ENCODE measurements around the gene ANXA11. TPM values are rescaled to one million over a fixed set of nuclear protein-coding genes. Genes with fewer than 3 reads are reported as not detected.
A peak's percentile ranks its signal among the peaks of the same experiment; 100 is the strongest.

Gene ANXA11
- total RNA-seq, 1 experiment from 2014 or later, result 181 TPM

DNA sequence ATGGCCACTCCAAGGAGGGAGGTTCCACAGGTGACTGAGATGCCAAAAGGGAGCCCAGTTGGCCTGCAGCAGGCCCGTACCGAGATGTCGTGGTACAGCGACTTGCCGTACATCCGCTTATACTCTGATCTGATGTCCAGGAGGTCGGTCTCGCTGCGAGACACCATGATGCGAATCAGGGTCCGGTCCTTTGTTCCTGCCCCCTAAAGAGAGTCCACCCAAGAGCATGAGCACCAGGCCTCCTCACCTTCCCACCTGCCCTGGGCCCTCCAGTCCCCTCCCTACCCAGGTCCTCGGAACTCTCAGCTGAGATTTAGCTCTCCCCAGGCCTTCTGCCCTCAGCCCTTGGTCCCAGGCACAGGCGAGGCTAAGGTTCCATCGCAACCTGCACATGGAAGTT, 47.8 kb downstream of the ANXA11 start:
- Histone ChIP-seq H4K20me1 (ENCODE audit: insufficient read depth) (no peaks in the 10 kb centered on the region), H3K4me2 (ENCODE audit: low read length) (no peak overlapping the region), H3K9ac (ENCODE audit: low read length) (no peak overlapping the region), H2AFZ (ENCODE audit: low read depth, low read length, poor library complexity, severe bottlenecking) (no peak overlapping the region), H3K9me3 (ENCODE audit: control insufficient read depth in 1 of 2, insufficient read depth in 1 of 2, low read depth in 1 of 2, low read length in 2 of 2) (no peaks in the 10 kb centered on the region), H3K9me2 (ENCODE audit: insufficient read depth) (no peaks in the 10 kb centered on the region), H3K4me1 (ENCODE audit: control insufficient read depth in 1 of 2, insufficient read depth in 2 of 2, low read length in 2 of 2) (peaks cover 30 to 61% of the 10 kb centered on the region in 2 experiments), H3K79me2 (ENCODE audit: insufficient read depth, low read length) (peaks cover 13% of the 10 kb centered on the region; the same call in 1 of the 2 replicates), H3K27me3 (ENCODE audit: insufficient read depth, low read length) (no peaks in the 10 kb centered on the region), H3K27ac (ENCODE audit: low read depth, low read length) (peak overlapping the region; percentile 94), H3K36me3 (ENCODE audit: control insufficient read depth in 1 of 2, insufficient read depth in 2 of 2, low read length in 2 of 2) (peaks cover 13 to 70% of the 10 kb centered on the region in 2 experiments), H3K4me3 (replicated peaks in 1 of 2; ENCODE audit: low read depth in 1 of 2, low read length in 2 of 2) (no peak overlapping the region)
- DNase-seq (ENCODE audit: low read depth, low spot score) (no peak), ATAC-seq (no peak)
- ChIA-PET CTCF (no interaction called here), POLR2A (no interaction called here), RAD21 (ENCODE audit: low non-redundant PET in 1 of 2, low total read pairs in 2 of 2, uncharacterized antibody in 2 of 2, unreplicated experiment in 2 of 2) (no interaction called here)
- no TSS peak for BruUV-seq (replicated peaks)
- intact Hi-C loops (cut with micrococcal nuclease), result no loop called here
- no peak for TF ChIP-seq POLR2A (IDR thresholded peaks at IDR 0.05; ENCODE audit: borderline replicate concordance, extremely low read depth, insufficient read depth, insufficient read length)
- TF ChIP-seq, protein P1, sequence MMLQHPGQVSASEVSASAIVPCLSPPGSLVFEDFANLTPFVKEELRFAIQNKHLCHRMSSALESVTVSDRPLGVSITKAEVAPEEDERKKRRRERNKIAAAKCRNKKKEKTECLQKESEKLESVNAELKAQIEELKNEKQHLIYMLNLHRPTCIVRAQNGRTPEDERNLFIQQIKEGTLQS (IDR thresholded peaks at IDR 0.05), result no peak
- TF ChIP-seq EZH2 (IDR thresholded peaks at IDR 0.05), result no peak
- TF ChIP-seq CBX3 (IDR thresholded peaks at IDR 0.05; ENCODE audit: low read depth), result no peak
- TF ChIP-seq, protein P2, sequence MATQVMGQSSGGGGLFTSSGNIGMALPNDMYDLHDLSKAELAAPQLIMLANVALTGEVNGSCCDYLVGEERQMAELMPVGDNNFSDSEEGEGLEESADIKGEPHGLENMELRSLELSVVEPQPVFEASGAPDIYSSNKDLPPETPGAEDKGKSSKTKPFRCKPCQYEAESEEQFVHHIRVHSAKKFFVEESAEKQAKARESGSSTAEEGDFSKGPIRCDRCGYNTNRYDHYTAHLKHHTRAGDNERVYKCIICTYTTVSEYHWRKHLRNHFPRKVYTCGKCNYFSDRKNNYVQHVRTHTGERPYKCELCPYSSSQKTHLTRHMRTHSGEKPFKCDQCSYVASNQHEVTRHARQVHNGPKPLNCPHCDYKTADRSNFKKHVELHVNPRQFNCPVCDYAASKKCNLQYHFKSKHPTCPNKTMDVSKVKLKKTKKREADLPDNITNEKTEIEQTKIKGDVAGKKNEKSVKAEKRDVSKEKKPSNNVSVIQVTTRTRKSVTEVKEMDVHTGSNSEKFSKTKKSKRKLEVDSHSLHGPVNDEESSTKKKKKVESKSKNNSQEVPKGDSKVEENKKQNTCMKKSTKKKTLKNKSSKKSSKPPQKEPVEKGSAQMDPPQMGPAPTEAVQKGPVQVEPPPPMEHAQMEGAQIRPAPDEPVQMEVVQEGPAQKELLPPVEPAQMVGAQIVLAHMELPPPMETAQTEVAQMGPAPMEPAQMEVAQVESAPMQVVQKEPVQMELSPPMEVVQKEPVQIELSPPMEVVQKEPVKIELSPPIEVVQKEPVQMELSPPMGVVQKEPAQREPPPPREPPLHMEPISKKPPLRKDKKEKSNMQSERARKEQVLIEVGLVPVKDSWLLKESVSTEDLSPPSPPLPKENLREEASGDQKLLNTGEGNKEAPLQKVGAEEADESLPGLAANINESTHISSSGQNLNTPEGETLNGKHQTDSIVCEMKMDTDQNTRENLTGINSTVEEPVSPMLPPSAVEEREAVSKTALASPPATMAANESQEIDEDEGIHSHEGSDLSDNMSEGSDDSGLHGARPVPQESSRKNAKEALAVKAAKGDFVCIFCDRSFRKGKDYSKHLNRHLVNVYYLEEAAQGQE (IDR thresholded peaks at IDR 0.05; ENCODE audit: low read depth), result no peak
- no peak for TF ChIP-seq SIN3A (IDR thresholded peaks at IDR 0.05; ENCODE audit: low read depth)
- no peak for TF ChIP-seq ZNF274 (IDR thresholded peaks at IDR 0.05; ENCODE audit: low read depth, low read length)
- no peak for TF ChIP-seq EGR1 (IDR thresholded peaks at IDR 0.05; ENCODE audit: low read depth)

Measured in HCT116 (cell line).